Ovary (tissue), 9 donors: ENCODE results near the gene SLC37A1. TPM values are rescaled to one million over a fixed set of nuclear protein-coding genes. Genes with fewer than 3 reads are reported as not detected.

Experiments used
- DNase-seq, 5 donors: peaks; one replicate each; pipeline ENCODE4 v3.0.0-alpha.2; 2019 to 2020
- H3K27ac ChIP-seq, 2 donors: fragments of 200-600 bp; one replicate each; pipeline versions ENCODE4 v1.5.1 to v1.8.0; 2019 to 2022
- H3K27me3 ChIP-seq: fragments of 200-600 bp; one replicate; pipeline ENCODE4 v1.8.0; 2022
- H3K36me3 ChIP-seq: fragments of 200-600 bp; sonication (generic); one replicate; pipeline ENCODE4 v1.5.1; 2019
- H3K4me1 ChIP-seq: one replicate; pipeline ENCODE4 v1.8.1; 2013; ENCODE audit warnings: mild to moderate bottlenecking, moderate library complexity; ENCODE audit not compliant: insufficient read depth
- H3K4me3 ChIP-seq: fragments of 200-600 bp; sonication (generic); one replicate; pipeline ENCODE4 v1.5.1; 2017
- H3K9me3 ChIP-seq, 2 donors: fragments of 200-600 bp in 1 of 2; sonication (generic) in 1 of 2; one replicate each; pipeline versions ENCODE4 v1.5.1 to v1.8.1; 2013 to 2019; ENCODE audit warnings: mild to moderate bottlenecking in 1 of 2, moderate library complexity in 1 of 2
- EP300 ChIP-seq: sonication (generic); formaldehyde crosslinking; IDR thresholded peaks from one replicate; pipeline ENCODE4 v1.6.1; 2017; ENCODE audit warnings: antibody characterized with exemption
- POLR2A ChIP-seq: fragments of 450-650 bp; IDR thresholded peaks from one replicate; pipeline ENCODE4 v1.6.1; 2017; ENCODE audit warnings: antibody characterized with exemption, mild to moderate bottlenecking, moderate library complexity
- WGBS, 3 donors: extraction: QIAGEN DNeasy Blood & Tissue Kit in 1 of 3; methylation state at CpG; one replicate each; pipeline versions ENCODE4 v1.1.5 to v1.1.7; 2013 to 2017; 5-methylcytosine and 5-hydroxymethylcytosine counted together
- intact Hi-C, 4 donors: fragments of 100-400 bp; cut with DNase I; formaldehyde crosslinking; loops; one replicate each; pipeline versions ENCODE4 v1.11.0 to v1.15.1; 2022 to 2023
- polyA plus RNA-seq, 2 donors: library from polyadenylated mRNA; stranded (reverse); fragments of 200-250 nt in 1 of 2; fragments of 350-450 nt in 1 of 2; fragmentation: Illumina TruSeq in 1 of 2; extraction: RNeasy Lipid Tissue Mini Kit (QIAGEN cat#74804) in 1 of 2; gene quantifications; one replicate each; pipeline ENCODE4 v1.2.3, GENCODE V29; 2013 to 2014
- total RNA-seq, 7 donors: library from RNA; depleted of rRNA in 2 of 7; stranded (reverse); fragments of >200 nt in 2 of 7; fragmentation: NEBNext Ultra II Directional in 3 of 7; extraction: Animal tissue kit (Norgen Biotek cat#: 25700) in 3 of 7; gene quantifications; one replicate each; pipeline versions ENCODE4 v1.1.0 to v1.2.4, GENCODE V29; 2016 to 2023
- TF ChIP-seq, protein P1 (sequence below), 3 donors: fragments of 450-650 bp in 2 of 3; fragments of 200-600 bp in 1 of 3; IDR thresholded peaks; one replicate each; pipeline versions ENCODE4 v1.5.1 to v1.8.0; 2016 to 2022; ENCODE audit warnings: antibody characterized with exemption in 3 of 3, mild to moderate bottlenecking in 1 of 3
- donor health status: DM: no; HTN: no; CAD: no; lungs with moderate emphysema.
- donor health status: DM: no; HTN: no; CAD: no.
- donor health status: Bipolar disorder and iron deficiency.
- donor health status: DM: yes; HTN: yes; CAD: no.
- donor health status: DM: no; HTN: no; CAD: no.
- donor health status: DM: yes; HTN: yes; CAD: no.

SLC37A1 gene
- total and polyA plus RNA-seq, 9 donors = 5.1 to 10.0 (median 7.4) TPM

DNA sequence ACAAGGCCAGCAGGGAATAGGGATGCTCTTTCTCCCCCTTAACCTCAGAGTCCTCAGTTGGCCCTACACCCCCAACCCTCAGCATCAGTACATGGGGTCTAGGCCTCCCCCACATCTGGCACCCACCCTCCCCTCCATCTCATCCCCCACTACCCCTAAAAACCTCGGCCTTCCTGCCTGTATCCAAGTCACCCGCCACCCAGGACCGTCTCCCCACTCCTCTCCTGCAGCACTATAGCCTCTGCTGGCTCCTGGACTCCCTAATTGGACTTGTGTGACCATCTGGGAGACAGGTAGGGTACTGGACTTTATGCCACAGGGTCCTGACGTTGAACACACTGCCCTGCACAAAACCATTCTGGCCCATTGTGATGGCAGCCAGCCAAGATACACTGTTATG is 23.7 kb upstream of the SLC37A1 start:
- Histone ChIP-seq H3K4me3 (no peak overlapping the region), H3K4me1 (no peaks in the 10 kb centered on the region), H3K9me3 (no peaks in the 10 kb centered on the region), H3K36me3 (no peaks in the 10 kb centered on the region), H3K27me3 (no peaks in the 10 kb centered on the region), H3K27ac (no peak overlapping the region)
- DNase-seq = no peak
- intact Hi-C loops = loop anchor here in 1 of 4 donors (10.0 kb wide), 1 partner anchor 1005 kb away; no protein-coding TSS in a partner anchor
- WGBS, 3 donors = 78 to 80% (median 79%) methylated on average over 4 of the region's 4 CpGs
- TF ChIP-seq EP300 (no peak), POLR2A (no peak)
- TF ChIP-seq, protein P1, sequence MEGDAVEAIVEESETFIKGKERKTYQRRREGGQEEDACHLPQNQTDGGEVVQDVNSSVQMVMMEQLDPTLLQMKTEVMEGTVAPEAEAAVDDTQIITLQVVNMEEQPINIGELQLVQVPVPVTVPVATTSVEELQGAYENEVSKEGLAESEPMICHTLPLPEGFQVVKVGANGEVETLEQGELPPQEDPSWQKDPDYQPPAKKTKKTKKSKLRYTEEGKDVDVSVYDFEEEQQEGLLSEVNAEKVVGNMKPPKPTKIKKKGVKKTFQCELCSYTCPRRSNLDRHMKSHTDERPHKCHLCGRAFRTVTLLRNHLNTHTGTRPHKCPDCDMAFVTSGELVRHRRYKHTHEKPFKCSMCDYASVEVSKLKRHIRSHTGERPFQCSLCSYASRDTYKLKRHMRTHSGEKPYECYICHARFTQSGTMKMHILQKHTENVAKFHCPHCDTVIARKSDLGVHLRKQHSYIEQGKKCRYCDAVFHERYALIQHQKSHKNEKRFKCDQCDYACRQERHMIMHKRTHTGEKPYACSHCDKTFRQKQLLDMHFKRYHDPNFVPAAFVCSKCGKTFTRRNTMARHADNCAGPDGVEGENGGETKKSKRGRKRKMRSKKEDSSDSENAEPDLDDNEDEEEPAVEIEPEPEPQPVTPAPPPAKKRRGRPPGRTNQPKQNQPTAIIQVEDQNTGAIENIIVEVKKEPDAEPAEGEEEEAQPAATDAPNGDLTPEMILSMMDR (IDR thresholded peaks at IDR 0.05) = no peak

DNA sequence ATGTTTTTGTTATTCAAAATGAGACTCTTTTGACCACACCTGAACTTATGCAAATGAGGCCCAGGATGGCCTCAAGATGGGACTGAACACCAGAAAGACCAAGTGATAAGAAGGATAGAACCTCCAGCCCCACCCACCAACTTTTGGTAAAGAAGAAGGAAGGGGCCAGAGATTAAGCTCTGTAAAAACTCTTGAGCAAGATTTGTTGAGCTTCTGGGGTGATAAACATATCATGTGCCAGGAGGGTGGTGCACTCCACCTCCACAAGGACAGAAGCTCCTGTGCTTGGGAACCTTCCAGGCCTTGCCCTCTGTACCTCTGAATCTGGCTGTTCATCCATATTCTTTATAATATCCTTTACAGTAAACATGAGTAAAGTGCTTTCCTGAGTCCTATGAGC is 22.9 kb upstream of the SLC37A1 start:
- no peak overlapping the region for H3K27ac ChIP-seq
- no peak for DNase-seq
- no peaks in the 10 kb centered on the region for H3K27me3 ChIP-seq
- no peaks in the 10 kb centered on the region for H3K9me3 ChIP-seq
- intact Hi-C loops = loop anchor here in 1 of 4 donors (10.0 kb wide), 1 partner anchor 1006 kb away; no protein-coding TSS in a partner anchor
- H3K4me3 ChIP-seq = no peak overlapping the region
- no peaks in the 10 kb centered on the region for H3K36me3 ChIP-seq
- no peaks in the 10 kb centered on the region for H3K4me1 ChIP-seq
- TF ChIP-seq, protein P1 (IDR thresholded peaks at IDR 0.05) = no peak
- TF ChIP-seq EP300 (no peak), POLR2A (no peak)

GRCh38 chr21:42491328-42491727 is 22.3 kb upstream of the SLC37A1 start:
- Histone ChIP-seq H3K36me3 (no peaks in the 10 kb centered on the region), H3K4me1 (no peaks in the 10 kb centered on the region), H3K4me3 (no peak overlapping the region), H3K27ac (no peak overlapping the region), H3K27me3 (no peaks in the 10 kb centered on the region), H3K9me3 (no peaks in the 10 kb centered on the region)
- no peak for TF ChIP-seq POLR2A
- TF ChIP-seq EP300 = no peak
- TF ChIP-seq, protein P1 (IDR thresholded peaks at IDR 0.05) = no peak
- intact Hi-C loops = loop anchor here in 1 of 4 donors (10.0 kb wide), 1 partner anchor 1007 kb away; no protein-coding TSS in a partner anchor
- no peak for DNase-seq
- 54 to 76% (median 71%) methylated on average over 1 of the region's 1 CpG for WGBS, 3 donors

- 84% methylated on average over 8 of the region's 8 CpGs for WGBS, 3 donors
- intact Hi-C loops = loop anchor here in 1 of 4 donors (10.0 kb wide), 1 partner anchor 1007 kb away; no protein-coding TSS in a partner anchor
- TF ChIP-seq EP300 (no peak), POLR2A (no peak)
- TF ChIP-seq, protein P1 (IDR thresholded peaks at IDR 0.05) = no peak
Observed at GRCh38 chr21:42492201-42492600, 21.5 kb upstream of the SLC37A1 start.

More at GRCh38 chr21:42492201-42492600, 21.5 kb upstream of the SLC37A1 start:
- H3K36me3 ChIP-seq = no peaks in the 10 kb centered on the region
- H3K27ac ChIP-seq = no peak overlapping the region
- DNase-seq = no peak
- H3K4me1 ChIP-seq = peaks cover 4% of the 10 kb centered on the region
- H3K4me3 ChIP-seq = no peak overlapping the region
- H3K27me3 ChIP-seq = no peaks in the 10 kb centered on the region
- no peaks in the 10 kb centered on the region for H3K9me3 ChIP-seq
